ENCODE results near the gene ITPK1. TPM values are rescaled to one million over a fixed set of nuclear protein-coding genes. Genes with fewer than 3 reads are reported as not detected.

The ITPK1 gene
- total and polyA plus RNA-seq, 8 donors, result 17.8 to 46.3 (median 28.9) TPM

DNA sequence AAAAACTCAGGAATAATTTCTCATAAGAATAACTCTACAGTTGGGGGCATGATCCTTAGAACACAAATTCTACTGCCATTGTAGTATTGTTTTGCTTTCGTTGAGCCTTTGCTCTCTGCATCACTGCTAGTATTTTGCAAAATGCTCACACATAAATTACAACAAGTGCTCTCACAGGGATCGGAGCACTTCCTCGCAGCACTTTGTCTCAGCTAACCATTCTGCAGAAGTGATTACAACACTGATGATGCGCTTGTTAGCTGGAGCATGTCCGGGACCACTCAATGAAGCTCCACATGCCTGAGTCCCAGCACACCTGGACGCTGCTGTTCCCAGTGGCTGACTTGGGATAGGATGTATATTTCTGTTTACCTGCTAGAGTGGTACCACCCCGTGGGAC lies 37.4 kb upstream of the ITPK1 start:
- Histone ChIP-seq H3K27me3 (no peaks in the 10 kb centered on the region), H3K4me3 (no peak overlapping the region), H3K27ac (no peak overlapping the region), H3K9me3 (no peaks in the 10 kb centered on the region), H3K4me1 (peaks cover 3 to 12% (median 9%) of the 10 kb centered on the region in 4 donors), H3K36me3 (no peaks in the 10 kb centered on the region)
- intact Hi-C loops (cut with DNase I; ENCODE audit: low total_unique reads), result no loop called here
- WGBS, 5 donors, result 80 to 90% (median 87%) methylated on average over 7 of the region's 7 CpGs
- no peak for DNase-seq
- TF ChIP-seq EP300 (IDR thresholded peaks at IDR 0.05) (no peak), POLR2A (IDR thresholded peaks at IDR 0.05) (no peak), POLR2AphosphoS5 (IDR thresholded peaks at IDR 0.05) (no peak), CTCF (IDR thresholded peaks at IDR 0.05) (no peak)

DNA sequence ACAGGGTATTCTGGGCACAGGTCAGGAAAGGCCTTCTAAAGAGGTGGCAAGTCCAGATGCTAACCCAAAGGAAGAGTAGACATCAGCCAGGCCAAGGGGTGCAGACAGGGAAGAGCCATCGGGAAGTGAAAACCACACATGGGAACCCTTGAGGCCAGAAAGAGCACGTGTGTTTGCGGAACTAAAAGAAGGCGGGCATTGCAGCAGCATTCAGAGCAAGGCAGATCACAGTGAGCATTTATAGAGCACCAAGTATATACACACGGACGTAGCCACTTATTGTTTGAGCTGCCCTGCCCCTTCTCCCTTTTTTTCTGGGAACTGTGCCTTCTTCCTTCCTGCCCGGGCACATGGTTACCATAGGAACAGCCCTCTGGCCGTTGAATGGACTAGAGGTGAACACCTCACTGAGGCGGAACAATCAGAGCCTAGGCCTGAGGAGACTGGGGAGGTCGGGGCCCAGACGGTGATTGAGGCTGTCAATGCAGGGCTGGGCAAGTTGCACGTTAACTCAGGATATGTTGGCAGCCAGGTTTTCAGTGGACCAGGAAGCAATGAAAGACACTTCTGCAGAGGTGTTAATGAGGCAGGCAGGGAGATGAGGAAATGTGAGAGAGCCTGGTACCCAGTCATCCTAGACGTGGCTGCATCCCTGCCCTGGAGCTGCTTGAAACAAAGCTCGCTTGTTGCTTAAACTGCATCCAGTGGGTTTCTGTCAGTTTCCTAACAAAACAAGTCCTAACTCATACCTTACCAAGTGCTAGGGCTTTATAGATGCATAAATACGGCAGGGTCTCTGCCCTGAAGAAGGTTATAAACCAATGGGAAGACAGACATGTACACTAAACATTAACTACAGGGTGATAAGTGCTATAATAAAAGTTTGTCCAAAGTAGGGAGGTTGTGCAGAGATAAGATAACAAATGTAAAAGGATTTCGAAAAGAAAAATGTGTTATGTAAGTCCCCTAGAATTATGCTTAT lies 34.8 kb upstream of the ITPK1 start:
- TF ChIP-seq POLR2AphosphoS5 (IDR thresholded peaks at IDR 0.05) (no peak), EP300 (IDR thresholded peaks at IDR 0.05) (no peak), POLR2A (IDR thresholded peaks at IDR 0.05) (no peak)
- DNase-seq, result peak; percentile 54 to 63
- peak overlapping the region in 2 of 5 donors; percentile 12 to 36 for H3K27ac ChIP-seq
- no peak overlapping the region for H3K4me3 ChIP-seq
- intact Hi-C loops (cut with DNase I; ENCODE audit: low total_unique reads), result no loop called here
- peaks cover 3 to 12% (median 9%) of the 10 kb centered on the region in 4 donors for H3K4me1 ChIP-seq
- 27 to 48% (median 33%) methylated on average over 16 of the region's 16 CpGs for whole genome bisulfite sequencing, 5 donors
- H3K27me3 ChIP-seq, result no peaks in the 10 kb centered on the region
- no peaks in the 10 kb centered on the region for H3K36me3 ChIP-seq
- no peaks in the 10 kb centered on the region for H3K9me3 ChIP-seq

GRCh38 chr14:93148979-93149378 lies 33.3 kb upstream of the ITPK1 start:
- Histone ChIP-seq H3K36me3 (no peaks in the 10 kb centered on the region), H3K4me3 (no peak overlapping the region), H3K27ac (no peak overlapping the region), H3K27me3 (no peaks in the 10 kb centered on the region), H3K4me1 (peaks cover 3 to 12% (median 9%) of the 10 kb centered on the region in 4 donors), H3K9me3 (no peaks in the 10 kb centered on the region)
- WGBS, 5 donors, result 88 to 97% (median 93%) methylated on average over 8 of the region's 8 CpGs
- intact Hi-C loops (cut with DNase I; ENCODE audit: low total_unique reads), result no loop called here
- DNase-seq, result no peak
- TF ChIP-seq EP300 (IDR thresholded peaks at IDR 0.05) (no peak), POLR2A (IDR thresholded peaks at IDR 0.05) (no peak), CTCF (IDR thresholded peaks at IDR 0.05) (no peak), POLR2AphosphoS5 (IDR thresholded peaks at IDR 0.05) (no peak)

DNA sequence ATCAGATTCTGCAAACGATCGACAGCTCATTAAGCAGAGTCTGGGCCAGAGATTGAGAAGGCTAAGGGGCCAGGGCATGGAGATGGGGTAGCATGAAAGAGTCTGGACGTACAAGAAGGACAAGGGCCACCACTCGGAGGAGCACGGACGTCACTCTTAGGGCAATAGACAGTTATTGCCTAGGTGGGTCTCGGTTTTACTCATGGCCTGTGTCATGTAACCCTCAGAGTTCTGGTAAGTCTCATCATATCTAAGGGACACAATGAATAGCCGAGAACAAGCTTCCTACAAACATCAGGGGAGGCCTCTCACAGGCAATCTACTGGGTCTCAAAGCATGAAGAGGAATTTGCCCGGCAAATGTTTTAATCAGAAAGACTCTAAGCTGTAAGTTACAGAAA lies 30.4 kb upstream of the ITPK1 start:
- Histone ChIP-seq H3K36me3 (no peaks in the 10 kb centered on the region), H3K4me3 (no peak overlapping the region), H3K4me1 (peaks cover 3 to 10% (median 8%) of the 10 kb centered on the region in 4 donors), H3K27me3 (no peaks in the 10 kb centered on the region), H3K9me3 (no peaks in the 10 kb centered on the region), H3K27ac (no peak overlapping the region)
- intact Hi-C loops (cut with DNase I; ENCODE audit: low total_unique reads), result no loop called here
- DNase-seq, result no peak
- WGBS, 5 donors, result 74 to 84% (median 79%) methylated on average over 9 of the region's 9 CpGs
- no peak for TF ChIP-seq POLR2AphosphoS5 (IDR thresholded peaks at IDR 0.05)
- no peak for TF ChIP-seq CTCF (IDR thresholded peaks at IDR 0.05)

Measured in stomach (tissue), 9 donors.